Measurements from ENCODE around the gene CAPN7.

CAPN7 gene

DNA sequence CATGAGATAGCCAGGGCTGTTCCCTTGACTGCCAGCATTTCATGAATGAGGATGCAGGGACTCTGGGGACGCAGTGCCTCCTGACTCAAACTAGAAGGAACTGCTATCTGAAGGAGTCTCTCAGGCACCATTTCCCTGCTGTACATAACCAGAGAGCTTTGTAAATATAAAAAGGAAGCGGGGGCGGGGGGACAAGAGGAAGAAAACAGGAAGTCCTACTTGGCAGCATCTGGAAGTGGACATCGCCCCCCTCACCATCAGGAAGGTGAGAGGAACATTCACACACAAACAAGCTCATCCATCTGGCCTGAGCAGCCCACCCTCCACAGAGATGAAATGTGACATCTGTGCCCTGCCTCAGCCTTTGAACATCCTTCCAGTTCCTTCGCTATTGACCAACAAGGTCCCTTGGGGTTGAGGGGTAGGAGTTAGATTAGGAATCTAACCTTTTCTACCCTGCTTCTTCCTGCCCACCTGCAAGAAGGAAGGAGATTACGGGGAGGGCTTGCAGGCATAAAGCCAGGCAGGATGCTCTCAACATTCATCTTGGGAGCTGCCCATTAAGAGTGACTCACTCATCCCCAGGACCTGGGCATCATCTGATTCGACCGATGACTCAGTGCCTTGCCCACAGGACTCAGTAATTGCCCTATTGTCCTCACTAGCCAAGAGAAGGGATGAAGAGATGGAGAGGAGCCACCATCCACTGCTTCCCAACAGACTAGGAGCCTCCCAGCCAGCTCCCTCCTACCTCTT lies 94.5 kb downstream of the CAPN7 start:
- ATAC-seq (replicated peaks; ENCODE audit: extremely low read depth, poor library complexity, severe bottlenecking): no peak
- Mint-ChIP-seq H3K9me3 (no peaks in the 10 kb centered on the region), H3K27me3 (no peaks in the 10 kb centered on the region), H3K4me1 (peaks cover 87% of the 10 kb centered on the region), H3K36me3 (ENCODE audit: insufficient read depth) (peaks cover 23% of the 10 kb centered on the region), H3K4me3 (peak overlapping the region; percentile 84), H3K27ac (ENCODE audit: low read depth) (peak overlapping the region; percentile 75)
- no peak for DNase-seq (ENCODE audit: low spot score in 2 of 2)

DNA sequence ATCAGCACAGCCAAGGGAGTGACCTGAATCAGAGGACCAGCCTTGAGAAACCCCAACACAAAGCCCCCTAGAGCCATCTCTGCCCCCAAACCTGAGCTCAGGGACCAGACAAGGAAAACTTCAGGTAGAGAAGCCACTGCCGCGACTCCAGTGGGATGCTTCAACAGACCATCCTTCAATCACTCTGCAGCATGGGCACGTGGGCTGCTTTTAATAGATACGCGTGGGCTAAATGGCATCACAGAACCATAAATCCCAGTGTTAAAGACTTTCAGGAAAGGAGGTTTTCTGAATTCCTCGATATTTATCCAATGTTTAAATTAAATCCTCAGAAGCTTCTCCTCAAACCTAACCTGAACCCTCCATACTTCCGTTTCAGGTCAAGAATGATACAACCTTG lies 95.7 kb downstream of the CAPN7 start:
- no peak for DNase-seq (ENCODE audit: low spot score in 2 of 2)
- peak overlapping the region; percentile 84 for H3K4me3 Mint-ChIP-seq
- no peaks in the 10 kb centered on the region for H3K27me3 Mint-ChIP-seq
- H3K9me3 Mint-ChIP-seq: no peaks in the 10 kb centered on the region
- H3K27ac Mint-ChIP-seq (ENCODE audit: low read depth): peak overlapping the region; percentile 92
- H3K36me3 Mint-ChIP-seq (ENCODE audit: insufficient read depth): peaks cover 23% of the 10 kb centered on the region
- H3K4me1 Mint-ChIP-seq: peaks cover 79% of the 10 kb centered on the region
- ATAC-seq (replicated peaks; ENCODE audit: extremely low read depth, poor library complexity, severe bottlenecking): no peak

All from central memory CD8-positive, alpha-beta T cell (primary cell).